ENCODE results near the gene DNM3. TPM values are rescaled to one million over a fixed set of nuclear protein-coding genes. Genes with fewer than 3 reads are reported as not detected.

DNM3 gene
- total and polyA plus RNA-seq, 2 experiments from 2014 or later, result 5.2 to 12.2 TPM

- peak overlapping the region; percentile 28; the same call in 1 of the 2 replicates for H3K27ac ChIP-seq (ENCODE audit: low read depth)
- Mint-ChIP-seq H3K9me3 (no peaks in the 10 kb centered on the region), H3K36me3 (ENCODE audit: low read depth) (no peaks in the 10 kb centered on the region), H3K27me3 (ENCODE audit: insufficient read depth, low read depth, poor library complexity) (peaks cover 3% of the 10 kb centered on the region), H3K4me1 (peaks cover 34% of the 10 kb centered on the region), H3K4me3 (0 out of 3 replicates have a peak overlapping the region, but pooled peaks have one; percentile 5), H3K27ac (peak overlapping the region; percentile 68; the same call in 1 of the 2 replicates)
- no peaks in the 10 kb centered on the region for H3K9me2 ChIP-seq (ENCODE audit: insufficient read depth)
- H3K4me2 ChIP-seq, result peak overlapping the region; percentile 31
- DNase-seq (ENCODE audit: low spot score) (no peak), ATAC-seq (no peak)
- H2AFZ ChIP-seq, result no peak overlapping the region
- H3K4me3 ChIP-seq, result no peak overlapping the region
- H3K79me2 ChIP-seq (replicated peaks; ENCODE audit: insufficient read depth), result no peaks in the 10 kb centered on the region
- no peak for TF ChIP-seq CTCF (conservative IDR thresholded peaks at IDR 0.05; ENCODE audit: low read depth in 2 of 2)
- TF ChIP-seq NANOG (IDR thresholded peaks at IDR 0.05; ENCODE audit: borderline replicate concordance), result no peak
- no peak for TF ChIP-seq ETS1 (IDR thresholded peaks at IDR 0.05)
- TF ChIP-seq ZNF331 (CRISPR knock-in tag; IDR thresholded peaks at IDR 0.05; ENCODE audit: low read depth), result no peak
- no peak for TF ChIP-seq POLR2AphosphoS5 (IDR thresholded peaks at IDR 0.05; ENCODE audit: low read depth)
- TF ChIP-seq ZNF114 (CRISPR knock-in tag; IDR thresholded peaks at IDR 0.05), result no peak
- H3K4me1 ChIP-seq (ENCODE audit: insufficient read depth), result peaks cover 30% of the 10 kb centered on the region
- H3K27me3 ChIP-seq (ENCODE audit: insufficient read depth), result no peaks in the 10 kb centered on the region
- H3K36me3 ChIP-seq (ENCODE audit: insufficient read depth), result no peaks in the 10 kb centered on the region
- no peaks in the 10 kb centered on the region for H3F3A ChIP-seq (replicated peaks; ENCODE audit: low read depth)
- no peaks in the 10 kb centered on the region for H4K20me1 ChIP-seq (replicated peaks; ENCODE audit: insufficient read depth)
These were observed 436.7 kb downstream of the DNM3 start for GRCh38 chr1:172277989-172278388.

GRCh38 chr1:172278478-172278877, 437.2 kb downstream of the DNM3 start:
- no peaks in the 10 kb centered on the region for H3K27me3 ChIP-seq (ENCODE audit: insufficient read depth)
- H3K4me1 Mint-ChIP-seq, result peaks cover 34% of the 10 kb centered on the region
- no peaks in the 10 kb centered on the region for H3K36me3 ChIP-seq (ENCODE audit: insufficient read depth)
- no peaks in the 10 kb centered on the region for H3F3A ChIP-seq (replicated peaks; ENCODE audit: low read depth)
- H4K20me1 ChIP-seq (replicated peaks; ENCODE audit: insufficient read depth), result no peaks in the 10 kb centered on the region
- H3K4me3 Mint-ChIP-seq, result peak overlapping the region; percentile 10; the same call in 1 of the 3 replicates
- DNase-seq (ENCODE audit: low spot score), result peak; percentile 36
- H3K4me2 ChIP-seq, result peak overlapping the region; percentile 31
- H3K4me1 ChIP-seq (ENCODE audit: insufficient read depth), result peaks cover 30% of the 10 kb centered on the region
- no peaks in the 10 kb centered on the region for H3K36me3 Mint-ChIP-seq (ENCODE audit: low read depth)
- peak overlapping the region; percentile 28; the same call in 1 of the 2 replicates for H3K27ac ChIP-seq (ENCODE audit: low read depth)
- peaks cover 3% of the 10 kb centered on the region for H3K27me3 Mint-ChIP-seq (ENCODE audit: insufficient read depth, low read depth, poor library complexity)
- no peaks in the 10 kb centered on the region for H3K9me3 Mint-ChIP-seq
- no peak overlapping the region for H2AFZ ChIP-seq
- H3K4me3 ChIP-seq, result 0 out of 2 replicates have a peak overlapping the region, but pooled peaks have one; percentile 2
- peak overlapping the region; percentile 68 for H3K27ac Mint-ChIP-seq
- ATAC-seq, result peak; percentile 98
- no peaks in the 10 kb centered on the region for H3K9me2 ChIP-seq (ENCODE audit: insufficient read depth)
- TF ChIP-seq ZNF462 (CRISPR knock-in tag; IDR thresholded peaks at IDR 0.05) (peak; percentile 89), JUNB (IDR thresholded peaks at IDR 0.05; ENCODE audit: unreplicated experiment) (no peak), NANOG (IDR thresholded peaks at IDR 0.05; ENCODE audit: borderline replicate concordance) (peak; percentile 26; the same call in 1 of the 2 replicates), EZH2phosphoT487 (IDR thresholded peaks at IDR 0.05; ENCODE audit: unreplicated experiment) (no peak)
- no peaks in the 10 kb centered on the region for H3K79me2 ChIP-seq (replicated peaks; ENCODE audit: insufficient read depth)
